D721Med (cell line): ENCODE data around the gene SRSF10.
"Not testable (repeated sequence)": the region's sequence is repeated elsewhere in the genome, so short reads cannot be mapped to it uniquely, and the experiment has no call there.

Experiments
- DNase-seq: peaks from one replicate; pipeline ENCODE4 v3.0.0; 2011; ENCODE audit warnings: low spot score; ENCODE audit not compliant: insufficient read length
- FAIRE-seq: peaks from 2 replicates; lab custom pipeline; 2011; peaks lifted over from hg19 to GRCh38; lab: Jason Lieb, UNC
- CTCF ChIP-seq: IDR thresholded peaks from 2 replicates; pipeline ENCODE4 v1.5.1; 2012; ENCODE audit warnings: mild to moderate bottlenecking, control low read depth; ENCODE audit not compliant: insufficient read depth; ENCODE audit errors: missing control alignments

SRSF10 gene

GRCh38 chr1:23963617-23964234 is 16.4 kb downstream of the SRSF10 start:
- DNase-seq = no peak
- no peak for TF ChIP-seq CTCF
- no peak for FAIRE-seq

GRCh38 chr1:23960291-23961020 is 19.7 kb downstream of the SRSF10 start:
- TF ChIP-seq CTCF = no peak
- DNase-seq = no peak
- FAIRE-seq = no peak

DNA sequence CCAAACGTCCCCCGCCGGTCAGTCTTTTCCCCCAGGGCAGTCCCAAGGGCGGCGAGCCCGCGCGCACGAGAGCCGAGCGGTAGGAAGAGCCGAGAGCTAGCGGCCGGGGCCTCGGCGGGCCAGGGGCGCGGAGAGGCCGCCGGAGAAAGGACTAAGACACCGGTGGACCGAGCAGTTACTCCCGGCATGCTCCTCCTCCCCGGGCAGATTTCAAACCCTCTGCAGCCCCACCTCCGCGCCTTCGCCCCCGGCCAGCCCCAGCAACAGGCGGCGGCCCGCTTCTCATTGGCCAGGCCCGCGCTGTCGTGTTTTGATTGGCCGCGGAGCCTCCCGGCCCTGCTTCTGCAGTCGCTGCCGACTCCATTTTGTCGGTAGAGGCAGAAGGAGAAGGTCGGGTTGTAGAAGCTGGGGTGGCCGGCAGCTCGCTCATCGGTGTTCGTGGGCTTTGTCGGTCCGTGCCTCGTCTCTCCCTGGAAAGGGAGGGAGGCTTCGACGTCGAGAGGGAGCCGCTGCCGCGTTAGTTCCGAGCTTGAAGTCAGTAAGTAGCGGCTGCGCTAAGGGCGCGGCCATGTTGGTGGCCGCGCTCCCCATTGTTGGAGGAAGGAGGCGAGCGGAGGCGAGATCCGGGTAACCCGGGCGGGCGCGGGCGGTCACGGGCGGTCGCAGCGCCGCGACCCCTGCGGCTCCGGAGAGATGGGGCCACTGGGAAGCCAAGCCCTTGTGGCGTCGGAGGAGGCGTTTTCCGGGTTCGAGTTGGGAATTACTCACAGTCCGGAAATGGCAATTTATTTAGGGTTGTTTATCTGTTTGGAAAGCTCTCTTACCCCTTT is 20.5 kb downstream of the SRSF10 start, which contains the start of gene PNRC2:
TSS of gene PNRC2 (plus strand) at position 368 of the 830 bp plus-strand sequence. CDS start 1,630 bp downstream, outside the sequence.
- peak; percentile 68 for DNase-seq
- no peak for FAIRE-seq
- no peak for TF ChIP-seq CTCF

GRCh38 chr1:23958810-23959460 is 21.2 kb downstream of the SRSF10 start:
- no peak for DNase-seq
- FAIRE-seq = no peak
- TF ChIP-seq CTCF = no peak

- DNase-seq, FAIRE-seq: not testable (repeated sequence)
Measured at GRCh38 chr1:23958040-23958809, 21.9 kb downstream of the SRSF10 start.

GRCh38 chr1:23957096-23957495 is 23.0 kb downstream of the SRSF10 start:
- no peak for DNase-seq
- FAIRE-seq = no peak
- no peak for TF ChIP-seq CTCF
